Thyroid gland (tissue), 4 donors: ENCODE data around the gene MAMSTR.

ENCODE experiments used
- CTCF ChIP-seq, 6 experiments: fragments of 200-600 bp in 3 of 6; fragments of 450-650 bp in 3 of 6; sonication (generic) in 3 of 6; IDR thresholded peaks; one replicate each; pipeline ENCODE4 v1.5.1; 2016 to 2019; ENCODE audit warnings: antibody characterized with exemption in 6 of 6, mild to moderate bottlenecking in 2 of 6, inconsistent platforms in 1 of 6, moderate library complexity in 1 of 6
- POLR2A ChIP-seq, 2 donors: fragments of 450-650 bp; IDR thresholded peaks; one replicate each; pipeline ENCODE4 v1.6.1; 2017; ENCODE audit warnings: antibody characterized with exemption in 2 of 2, mild to moderate bottlenecking in 2 of 2, moderate library complexity in 1 of 2

GRCh38 chr19:48713041-48713863 lies 6.3 kb downstream of the MAMSTR start:
- TF ChIP-seq CTCF (IDR thresholded peaks at IDR 0.05) (peak in 1 of 6 experiments; percentile 5), POLR2A (IDR thresholded peaks at IDR 0.05) (no peak)
